Sigmoid colon (tissue), 4 donors: Measurements from ENCODE around the gene NT5M.

ENCODE experiments used
- EP300 ChIP-seq, 4 donors: sonication (generic); formaldehyde crosslinking; IDR thresholded peaks; one replicate each; pipeline ENCODE4 v1.6.1; 2017; ENCODE audit warnings: antibody characterized with exemption in 4 of 4
- POLR2A ChIP-seq, 2 donors: fragments of 450-650 bp; IDR thresholded peaks; one replicate each; pipeline ENCODE4 v1.6.1; 2016; ENCODE audit warnings: antibody characterized with exemption in 2 of 2, mild to moderate bottlenecking in 2 of 2, moderate library complexity in 2 of 2
- POLR2AphosphoS5 ChIP-seq, 4 donors: sonication (generic); formaldehyde crosslinking; IDR thresholded peaks; one replicate each; pipeline ENCODE4 v1.6.1; 2017; ENCODE audit warnings: antibody characterized with exemption in 4 of 4
- TF ChIP-seq, protein P1 (sequence below), 4 experiments: fragments of 450-650 bp in 3 of 4; fragments of 200-600 bp in 1 of 4; IDR thresholded peaks; one replicate each; pipeline ENCODE4 v1.5.1; 2016 to 2019; ENCODE audit warnings: antibody characterized with exemption in 4 of 4, mild to moderate bottlenecking in 3 of 4, moderate library complexity in 2 of 4

- TF ChIP-seq, protein P1, sequence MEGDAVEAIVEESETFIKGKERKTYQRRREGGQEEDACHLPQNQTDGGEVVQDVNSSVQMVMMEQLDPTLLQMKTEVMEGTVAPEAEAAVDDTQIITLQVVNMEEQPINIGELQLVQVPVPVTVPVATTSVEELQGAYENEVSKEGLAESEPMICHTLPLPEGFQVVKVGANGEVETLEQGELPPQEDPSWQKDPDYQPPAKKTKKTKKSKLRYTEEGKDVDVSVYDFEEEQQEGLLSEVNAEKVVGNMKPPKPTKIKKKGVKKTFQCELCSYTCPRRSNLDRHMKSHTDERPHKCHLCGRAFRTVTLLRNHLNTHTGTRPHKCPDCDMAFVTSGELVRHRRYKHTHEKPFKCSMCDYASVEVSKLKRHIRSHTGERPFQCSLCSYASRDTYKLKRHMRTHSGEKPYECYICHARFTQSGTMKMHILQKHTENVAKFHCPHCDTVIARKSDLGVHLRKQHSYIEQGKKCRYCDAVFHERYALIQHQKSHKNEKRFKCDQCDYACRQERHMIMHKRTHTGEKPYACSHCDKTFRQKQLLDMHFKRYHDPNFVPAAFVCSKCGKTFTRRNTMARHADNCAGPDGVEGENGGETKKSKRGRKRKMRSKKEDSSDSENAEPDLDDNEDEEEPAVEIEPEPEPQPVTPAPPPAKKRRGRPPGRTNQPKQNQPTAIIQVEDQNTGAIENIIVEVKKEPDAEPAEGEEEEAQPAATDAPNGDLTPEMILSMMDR (IDR thresholded peaks at IDR 0.05) = no peak
- TF ChIP-seq POLR2A (IDR thresholded peaks at IDR 0.05) (no peak), EP300 (IDR thresholded peaks at IDR 0.05) (no peak), POLR2AphosphoS5 (IDR thresholded peaks at IDR 0.05) (no peak)
Measured at GRCh38 chr17:17297217-17297616, 6.0 kb upstream of the NT5M start.
